H9 (cell line): ENCODE results near the gene HACD1. TPM values are rescaled to one million over a fixed set of nuclear protein-coding genes. Genes with fewer than 3 reads are reported as not detected.

ENCODE experiments used
- DNase-seq: peaks from one replicate; pipeline ENCODE4 v3.0.0-alpha.2; 2017
- H2AFZ ChIP-seq: one replicate; pipeline ENCODE4 v1.6.1; 2013; ENCODE audit warnings: mild to moderate bottlenecking, low read length, control low read depth, moderate library complexity
- H2AK5ac ChIP-seq: 2 replicates; pipeline ENCODE4 v1.6.1; 2013; ENCODE audit warnings: low read length, control low read depth, mixed read lengths; ENCODE audit not compliant: insufficient read length
- H2BK120ac ChIP-seq: one replicate; pipeline ENCODE4 v1.6.1; 2013; ENCODE audit warnings: low read depth, mild to moderate bottlenecking, low read length, control low read depth, inconsistent platforms; ENCODE audit not compliant: poor library complexity, severe bottlenecking
- H2BK12ac ChIP-seq: 2 replicates; pipeline ENCODE4 v1.6.1; 2013; ENCODE audit warnings: low read length, control low read depth, mixed read lengths, low read depth; ENCODE audit not compliant: insufficient read length
- H2BK15ac ChIP-seq: 2 replicates; pipeline ENCODE4 v1.6.1; 2013; ENCODE audit warnings: low read depth, low read length, control low read depth
- H2BK20ac ChIP-seq: one replicate; pipeline ENCODE4 v1.6.1; 2013; ENCODE audit warnings: low read depth, mild to moderate bottlenecking, low read length, control low read depth, inconsistent platforms; ENCODE audit not compliant: poor library complexity, severe bottlenecking
- H2BK5ac ChIP-seq: 2 replicates; pipeline ENCODE4 v1.6.1; 2013; ENCODE audit warnings: low read length, control low read depth, mixed read lengths; ENCODE audit not compliant: insufficient read length
- H3K14ac ChIP-seq: 2 replicates; pipeline ENCODE4 v1.6.1; 2013; ENCODE audit warnings: low read length, control low read depth; ENCODE audit not compliant: insufficient read depth
- H3K18ac ChIP-seq: 2 replicates; pipeline ENCODE4 v1.6.1; 2013; ENCODE audit warnings: low read depth, mild to moderate bottlenecking, mixed read lengths, low read length, control low read depth; ENCODE audit not compliant: insufficient read length
- H3K23ac ChIP-seq: 2 replicates; pipeline ENCODE4 v1.6.1; 2013; ENCODE audit warnings: low read length, control low read depth, mixed read lengths, low read depth; ENCODE audit not compliant: insufficient read length
- H3K23me2 ChIP-seq: 2 replicates; pipeline ENCODE4 v1.6.1; 2013; ENCODE audit warnings: low read depth, mild to moderate bottlenecking, mixed read lengths, low read length, control low read depth; ENCODE audit not compliant: insufficient read length, poor library complexity, severe bottlenecking
- H3K27ac ChIP-seq: 2 replicates; pipeline ENCODE4 v1.5.1; 2013; ENCODE audit warnings: low read length, control low read depth, mixed read lengths, low read depth; ENCODE audit not compliant: insufficient read length
- H3K27me3 ChIP-seq: 2 replicates; pipeline ENCODE4 v1.6.1; 2013; ENCODE audit warnings: low read length, control low read depth, inconsistent platforms; ENCODE audit not compliant: insufficient read depth
- H3K4ac ChIP-seq: 2 replicates; pipeline ENCODE4 v1.6.1; 2013; ENCODE audit warnings: low read depth, mild to moderate bottlenecking, control low read depth, inconsistent platforms, low read length, moderate library complexity
- H3K4me1 ChIP-seq: 2 replicates; pipeline ENCODE4 v1.6.1; 2013; ENCODE audit warnings: low read length, control low read depth, inconsistent platforms; ENCODE audit not compliant: insufficient read depth
- H3K4me2 ChIP-seq: 2 replicates; pipeline ENCODE4 v1.6.1; 2013; ENCODE audit warnings: low read length, control low read depth, mixed read lengths; ENCODE audit not compliant: insufficient read length, insufficient read depth
- H3K56ac ChIP-seq: 2 replicates; pipeline ENCODE4 v1.6.1; 2013; ENCODE audit warnings: low read depth, mild to moderate bottlenecking, mixed read lengths, low read length, control low read depth; ENCODE audit not compliant: insufficient read length
- H3K79me1 ChIP-seq: 2 replicates; pipeline ENCODE4 v1.6.1; 2013; ENCODE audit warnings: low read depth, mild to moderate bottlenecking, moderate library complexity, low read length, control low read depth, inconsistent platforms; ENCODE audit not compliant: insufficient read depth, poor library complexity, severe bottlenecking
- H3K79me2 ChIP-seq: 2 replicates; pipeline ENCODE4 v1.6.1; 2013; ENCODE audit warnings: low read length, control low read depth, inconsistent platforms; ENCODE audit not compliant: insufficient read depth
- H3K9ac ChIP-seq: 2 replicates; pipeline ENCODE4 v1.6.1; 2013; ENCODE audit warnings: low read length, control low read depth, mixed read lengths; ENCODE audit not compliant: insufficient read length; ENCODE audit errors: extremely low read depth
- H3K9me3 ChIP-seq: one replicate; pipeline ENCODE4 v1.6.1; 2013; ENCODE audit warnings: low read depth, low read length, inconsistent platforms; ENCODE audit not compliant: control insufficient read depth
- H3T11ph ChIP-seq: one replicate; pipeline ENCODE4 v1.6.1; 2013; ENCODE audit warnings: mild to moderate bottlenecking, low read length, control low read depth, inconsistent platforms
- H4K20me1 ChIP-seq: one replicate; pipeline ENCODE4 v1.6.1; 2013; ENCODE audit not compliant: control insufficient read depth, insufficient read length, insufficient read depth
- H4K5ac ChIP-seq: 2 replicates; pipeline ENCODE4 v1.6.1; 2013; ENCODE audit warnings: low read depth, mild to moderate bottlenecking, mixed read lengths, low read length, control low read depth; ENCODE audit not compliant: insufficient read length
- H4K8ac ChIP-seq: replicated peaks from 2 replicates; pipeline ENCODE4 v1.6.1; 2013; ENCODE audit warnings: low read length, control low read depth, mixed read lengths, low read depth; ENCODE audit not compliant: insufficient read length
- H4K91ac ChIP-seq: 2 replicates; pipeline ENCODE4 v1.6.1; 2013; ENCODE audit warnings: low read depth, mild to moderate bottlenecking, moderate library complexity, mixed read lengths, low read length, control low read depth; ENCODE audit not compliant: insufficient read length
- H3K27ac Mint-ChIP-seq, 3 experiments: 2 replicates in 2 of 3; 3 replicates in 1 of 3; pipeline ENCODE4 v1.8.0; 2020 to 2021; ENCODE audit warnings: mixed read lengths in 3 of 3, mild to moderate bottlenecking in 1 of 3, moderate library complexity in 1 of 3
- H3K27me3 Mint-ChIP-seq: 2 replicates; pipeline ENCODE4 v1.8.0; 2021; ENCODE audit warnings: low read depth, mild to moderate bottlenecking, moderate library complexity, mixed read lengths
- H3K36me3 Mint-ChIP-seq, 3 experiments: 2 replicates in 2 of 3; 3 replicates in 1 of 3; pipeline ENCODE4 v1.8.0; 2020 to 2021; ENCODE audit warnings: low read depth in 3 of 3, mixed read lengths in 3 of 3; ENCODE audit not compliant: insufficient read depth in 1 of 3
- H3K4me1 Mint-ChIP-seq, 2 experiments: 2 replicates each; pipeline ENCODE4 v1.8.0; 2020; ENCODE audit warnings: mixed read lengths in 2 of 2
- H3K4me3 Mint-ChIP-seq, 2 experiments: 2 replicates in 1 of 2; 3 replicates in 1 of 2; pipeline ENCODE4 v1.8.0; 2020 to 2021; ENCODE audit warnings: mild to moderate bottlenecking in 2 of 2, mixed read lengths in 2 of 2, moderate library complexity in 1 of 2
- H3K9me3 Mint-ChIP-seq, 2 experiments: 2 replicates in 1 of 2; 3 replicates in 1 of 2; pipeline ENCODE4 v1.8.0; 2020; ENCODE audit warnings: mild to moderate bottlenecking in 2 of 2, mixed read lengths in 2 of 2, moderate library complexity in 1 of 2
- CTCF ChIP-seq: fragments of 200-600 bp; sonication (generic); conservative IDR thresholded peaks from 3 replicates; pipeline ENCODE4 v1.8.0; 2021; ENCODE audit warnings: antibody characterized with exemption, mild to moderate bottlenecking
- WGBS: extraction: QIAGEN DNeasy Blood & Tissue Kit; methylation state at CpG from one replicate; pipeline ENCODE4 v1.1.7; 2013; ENCODE audit warnings: missing lambda C conversion rate, low lambda C conversion rate, mixed read lengths; ENCODE audit not compliant: insufficient read length; ENCODE audit errors: extremely low coverage; 5-methylcytosine and 5-hydroxymethylcytosine counted together
- total RNA-seq: library from RNA; stranded (reverse); gene quantifications from 2 replicates; pipeline ENCODE4 v1.2.1, GENCODE V29; 2021

The HACD1 gene
- total RNA-seq, 1 experiment from 2014 or later, result 25.0 TPM

- DNase-seq, result no peak
- peaks cover 0 to 2% of the 10 kb centered on the region in 2 experiments; a peak in 1 of 4 replicates for H3K4me1 Mint-ChIP-seq
- H3K4me3 Mint-ChIP-seq, result no peak overlapping the region
- Histone ChIP-seq H2BK12ac (no peak overlapping the region), H3K4me1 (no peaks in the 10 kb centered on the region), H3K79me2 (no peaks in the 10 kb centered on the region), H2BK20ac (no peak overlapping the region), H3K23ac (no peak overlapping the region), H3K14ac (no peak overlapping the region), H4K91ac (no peak overlapping the region), H3K23me2 (no peaks in the 10 kb centered on the region), H4K8ac (no peak overlapping the region), H2BK15ac (no peak overlapping the region), H3K56ac (no peak overlapping the region), H4K20me1 (no peaks in the 10 kb centered on the region), H4K5ac (no peak overlapping the region), H3K27me3 (no peaks in the 10 kb centered on the region), H2BK5ac (no peak overlapping the region), H3K9ac (no peak overlapping the region), H2BK120ac (no peak overlapping the region), H3K18ac (no peak overlapping the region), H3K27ac (no peak overlapping the region), H3K79me1 (no peaks in the 10 kb centered on the region), H3T11ph (no peak overlapping the region), H3K9me3 (no peaks in the 10 kb centered on the region), H2AFZ (no peak overlapping the region), H2AK5ac (no peak overlapping the region), H3K4me2 (no peak overlapping the region), H3K4ac (no peak overlapping the region)
- H3K27me3 Mint-ChIP-seq, result no peaks in the 10 kb centered on the region
- peaks cover 4 to 5% of the 10 kb centered on the region in 2 experiments for H3K9me3 Mint-ChIP-seq
- no CpG with 5 or more reads among the region's 9 CpGs for WGBS
- no peak for TF ChIP-seq CTCF
- H3K36me3 Mint-ChIP-seq, result peaks cover 3 to 4% (median 3%) of the 10 kb centered on the region in 3 experiments; a peak in 4 of 7 replicates
- no peak overlapping the region for H3K27ac Mint-ChIP-seq
Measured at GRCh38 chr10:17544465-17544864, 72.7 kb downstream of the HACD1 start.

Other genes starting within 250 kb of the HACD1 start
- 0.33 and 0.37 TPM in 2 replicates for gene ST8SIA6, start 162.8 kb downstream of the HACD1 start, total RNA-seq
- gene STAM, start 26.8 kb upstream of the HACD1 start, total RNA-seq, result 26.9 and 29.3 TPM in 2 replicates
- not detected in 2 replicates for gene TMEM236, start 134.8 kb upstream of the HACD1 start, total RNA-seq
- not detected in 2 replicates for gene MRC1, start 192.0 kb upstream of the HACD1 start, total RNA-seq